ENCODE data around the gene RPS21.

DNA sequence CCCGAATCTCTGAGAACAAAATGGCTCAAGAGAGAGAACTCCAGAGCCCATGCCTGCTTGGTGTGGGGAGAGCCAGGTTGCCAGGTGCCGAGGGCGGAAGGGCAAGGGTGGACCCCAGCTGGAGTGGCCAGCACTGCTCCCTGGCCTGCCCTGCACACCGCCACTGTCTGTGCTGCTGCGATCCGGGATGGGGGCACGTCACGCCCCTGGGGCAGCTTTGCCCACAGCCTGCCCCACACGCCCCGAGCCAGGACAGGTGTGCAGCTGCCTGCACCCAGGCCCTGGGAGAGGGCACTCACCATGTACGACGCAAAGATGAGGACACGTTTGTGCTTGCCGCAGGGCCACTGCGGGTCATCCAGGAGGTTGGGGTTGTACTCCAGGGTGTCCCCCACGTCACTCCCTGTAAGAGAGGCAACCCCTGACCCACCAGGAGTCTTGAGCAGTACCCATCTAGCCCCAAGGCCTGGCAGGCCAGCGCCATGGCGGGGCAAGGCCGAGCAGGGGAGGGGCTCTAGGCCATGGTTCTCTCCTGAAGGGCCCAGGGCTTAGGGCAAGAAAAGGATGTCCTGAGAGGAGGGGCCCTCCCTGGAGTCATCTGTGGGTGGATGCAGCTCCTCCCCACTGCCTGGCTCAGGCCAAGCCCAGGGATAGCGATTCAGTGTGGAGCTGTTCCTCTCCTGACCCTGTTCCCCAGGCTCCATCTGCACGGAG lies 5.9 kb downstream of the RPS21 start:
- TF ChIP-seq, protein P1, sequence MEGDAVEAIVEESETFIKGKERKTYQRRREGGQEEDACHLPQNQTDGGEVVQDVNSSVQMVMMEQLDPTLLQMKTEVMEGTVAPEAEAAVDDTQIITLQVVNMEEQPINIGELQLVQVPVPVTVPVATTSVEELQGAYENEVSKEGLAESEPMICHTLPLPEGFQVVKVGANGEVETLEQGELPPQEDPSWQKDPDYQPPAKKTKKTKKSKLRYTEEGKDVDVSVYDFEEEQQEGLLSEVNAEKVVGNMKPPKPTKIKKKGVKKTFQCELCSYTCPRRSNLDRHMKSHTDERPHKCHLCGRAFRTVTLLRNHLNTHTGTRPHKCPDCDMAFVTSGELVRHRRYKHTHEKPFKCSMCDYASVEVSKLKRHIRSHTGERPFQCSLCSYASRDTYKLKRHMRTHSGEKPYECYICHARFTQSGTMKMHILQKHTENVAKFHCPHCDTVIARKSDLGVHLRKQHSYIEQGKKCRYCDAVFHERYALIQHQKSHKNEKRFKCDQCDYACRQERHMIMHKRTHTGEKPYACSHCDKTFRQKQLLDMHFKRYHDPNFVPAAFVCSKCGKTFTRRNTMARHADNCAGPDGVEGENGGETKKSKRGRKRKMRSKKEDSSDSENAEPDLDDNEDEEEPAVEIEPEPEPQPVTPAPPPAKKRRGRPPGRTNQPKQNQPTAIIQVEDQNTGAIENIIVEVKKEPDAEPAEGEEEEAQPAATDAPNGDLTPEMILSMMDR (IDR thresholded peaks at IDR 0.05; ENCODE audit: low read depth, low read length, poor library complexity, severe bottlenecking), result no peak
- TF ChIP-seq EZH2phosphoT487 (IDR thresholded peaks at IDR 0.05; ENCODE audit: borderline replicate concordance, low read length), result no peak
